GM04504 (cell line): Measurements from ENCODE around the gene FAU.
"Not testable (repeated sequence)": the region's sequence is repeated elsewhere in the genome, so short reads cannot be mapped to it uniquely, and the experiment has no call there.

Source experiments
- DNase-seq: peaks from one replicate; pipeline ENCODE4 v3.0.0-alpha.2; 2012; ENCODE audit warnings: low read depth

The FAU gene

GRCh38 chr11:65119670-65119995, 2.3 kb downstream of the FAU start:
- DNase-seq = no peak

- DNase-seq = not testable (repeated sequence)
These were observed 2.9 kb downstream of the FAU start for GRCh38 chr11:65118891-65119669.

GRCh38 chr11:65118097-65118837, 3.7 kb downstream of the FAU start:
- no peak for DNase-seq

GRCh38 chr11:65117206-65118096, 4.5 kb downstream of the FAU start, which contains the start of gene ZNHIT2:
Gene ZNHIT2 (minus strand): TSS chr11:65117701. CDS start chr11:65117653, 48 bp downstream.
- DNase-seq = peak; percentile 97

GRCh38 chr11:65116370-65117205, 5.3 kb downstream of the FAU start:
- DNase-seq = no peak

- DNase-seq = no peak
These were observed 6.4 kb downstream of the FAU start for GRCh38 chr11:65115361-65116082.

- no peak for DNase-seq
These were observed 7.3 kb downstream of the FAU start for GRCh38 chr11:65114538-65115171.

- no peak for DNase-seq
These were observed 8.1 kb downstream of the FAU start for GRCh38 chr11:65113839-65114238.

- no peak for DNase-seq
These were observed 8.6 kb downstream of the FAU start for GRCh38 chr11:65113361-65113756.

GRCh38 chr11:65112546-65113360, 9.2 kb downstream of the FAU start:
- DNase-seq = no peak

- peak; percentile 75 for DNase-seq
These were observed 10.0 kb downstream of the FAU start, which contains the start of gene TM7SF2 for GRCh38 chr11:65111744-65112545. Gene TM7SF2 (plus strand): TSS chr11:65111872. CDS start chr11:65112016, 144 bp downstream.

GRCh38 chr11:65111159-65111743, 10.7 kb downstream of the FAU start:
- no peak for DNase-seq

GRCh38 chr11:65110354-65110861, 11.5 kb downstream of the FAU start:
- DNase-seq = peak; percentile 48

GRCh38 chr11:65109231-65110198, 12.4 kb downstream of the FAU start:
- DNase-seq = no peak

GRCh38 chr11:65108469-65109123, 13.3 kb downstream of the FAU start:
- DNase-seq = no peak
